ENCODE measurements around the gene SRPRB. TPM values are rescaled to one million over a fixed set of nuclear protein-coding genes. Genes with fewer than 3 reads are reported as not detected.

SRPRB gene
- total and polyA plus RNA-seq, 2 donors from 2014 or later: 47.9 to 58.8 TPM

- FAIRE-seq: no peak
- DNase-seq: no peak
- no peaks in the 10 kb centered on the region for H3K9me3 ChIP-seq (ENCODE audit: control insufficient read depth in 2 of 3, insufficient read depth in 1 of 3, low read length in 3 of 3)
- peaks cover 0 to 2% (median 0%) of the 10 kb centered on the region in 3 donors for H3K36me3 ChIP-seq (ENCODE audit: control insufficient read depth in 2 of 3, insufficient read depth in 3 of 3, low read length in 3 of 3)
- H3K27me3 ChIP-seq (ENCODE audit: control insufficient read depth, insufficient read depth, low read length): no peaks in the 10 kb centered on the region
- H3K4me3 ChIP-seq (ENCODE audit: low read length in 3 of 3): peak overlapping the region; percentile 89 to 96 (median 91)
- TF ChIP-seq, protein P1, sequence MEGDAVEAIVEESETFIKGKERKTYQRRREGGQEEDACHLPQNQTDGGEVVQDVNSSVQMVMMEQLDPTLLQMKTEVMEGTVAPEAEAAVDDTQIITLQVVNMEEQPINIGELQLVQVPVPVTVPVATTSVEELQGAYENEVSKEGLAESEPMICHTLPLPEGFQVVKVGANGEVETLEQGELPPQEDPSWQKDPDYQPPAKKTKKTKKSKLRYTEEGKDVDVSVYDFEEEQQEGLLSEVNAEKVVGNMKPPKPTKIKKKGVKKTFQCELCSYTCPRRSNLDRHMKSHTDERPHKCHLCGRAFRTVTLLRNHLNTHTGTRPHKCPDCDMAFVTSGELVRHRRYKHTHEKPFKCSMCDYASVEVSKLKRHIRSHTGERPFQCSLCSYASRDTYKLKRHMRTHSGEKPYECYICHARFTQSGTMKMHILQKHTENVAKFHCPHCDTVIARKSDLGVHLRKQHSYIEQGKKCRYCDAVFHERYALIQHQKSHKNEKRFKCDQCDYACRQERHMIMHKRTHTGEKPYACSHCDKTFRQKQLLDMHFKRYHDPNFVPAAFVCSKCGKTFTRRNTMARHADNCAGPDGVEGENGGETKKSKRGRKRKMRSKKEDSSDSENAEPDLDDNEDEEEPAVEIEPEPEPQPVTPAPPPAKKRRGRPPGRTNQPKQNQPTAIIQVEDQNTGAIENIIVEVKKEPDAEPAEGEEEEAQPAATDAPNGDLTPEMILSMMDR (IDR thresholded peaks at IDR 0.05; ENCODE audit: borderline replicate concordance, extremely low read depth, insufficient read depth): no peak
- intact Hi-C loops (cut with DNase I): no loop called here
- H3K9ac ChIP-seq (ENCODE audit: low read length in 3 of 3): peak overlapping the region in 1 of 3 donors; percentile 81
- peaks cover 0 to 6% (median 0%) of the 10 kb centered on the region in 3 donors for H3K4me1 ChIP-seq (ENCODE audit: control insufficient read depth in 2 of 3, insufficient read depth in 2 of 3, low read depth in 1 of 3, low read length in 3 of 3)
- no peak overlapping the region for H3K27ac ChIP-seq (ENCODE audit: low read depth in 2 of 2, low read length in 2 of 2)
Observed at GRCh38 chr3:133804896-133805295, 719 bp upstream of the SRPRB start.

DNA sequence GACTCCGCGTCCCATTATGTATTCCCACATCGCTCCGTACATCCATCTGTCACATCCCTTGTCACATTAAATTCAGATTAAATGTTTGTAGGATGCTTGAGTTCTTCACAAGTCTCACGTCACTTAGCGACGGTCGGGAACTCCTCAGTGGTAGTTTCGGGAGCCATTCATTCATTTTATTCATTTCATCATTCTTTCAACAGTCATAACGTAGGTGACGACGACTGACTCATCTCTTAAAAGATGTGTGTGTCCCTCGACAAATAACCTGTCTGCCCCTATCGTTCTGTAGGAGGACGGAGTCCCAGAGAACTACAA, 272 bp upstream of the SRPRB start:
- intact Hi-C loops (cut with DNase I): no loop called here
- DNase-seq: no peak
- peak overlapping the region; percentile 38 to 81 (median 42) for H3K9ac ChIP-seq (ENCODE audit: low read length in 3 of 3)
- no peaks in the 10 kb centered on the region for H3K9me3 ChIP-seq (ENCODE audit: control insufficient read depth in 2 of 3, insufficient read depth in 1 of 3, low read length in 3 of 3)
- no peak overlapping the region for H3K27ac ChIP-seq (ENCODE audit: low read depth in 2 of 2, low read length in 2 of 2)
- TF ChIP-seq, protein P1 (IDR thresholded peaks at IDR 0.05; ENCODE audit: borderline replicate concordance, extremely low read depth, insufficient read depth): no peak
- no peaks in the 10 kb centered on the region for H3K27me3 ChIP-seq (ENCODE audit: control insufficient read depth, insufficient read depth, low read length)
- H3K36me3 ChIP-seq (ENCODE audit: control insufficient read depth in 2 of 3, insufficient read depth in 3 of 3, low read length in 3 of 3): peaks cover 0 to 2% (median 0%) of the 10 kb centered on the region in 3 donors
- H3K4me3 ChIP-seq (ENCODE audit: low read length in 3 of 3): peak overlapping the region; percentile 89 to 96 (median 91)
- H3K4me1 ChIP-seq (ENCODE audit: control insufficient read depth in 2 of 3, insufficient read depth in 2 of 3, low read depth in 1 of 3, low read length in 3 of 3): peaks cover 0 to 6% (median 0%) of the 10 kb centered on the region in 3 donors
- FAIRE-seq: no peak

GRCh38 chr3:133812872-133813271, 7.3 kb downstream of the SRPRB start:
- H3K36me3 ChIP-seq (ENCODE audit: control insufficient read depth in 2 of 3, insufficient read depth in 3 of 3, low read length in 3 of 3): peaks cover 4 to 22% (median 8%) of the 10 kb centered on the region in 3 donors

More at GRCh38 chr3:133812872-133813271, 7.3 kb downstream of the SRPRB start:
- Histone ChIP-seq H3K9ac (ENCODE audit: low read length in 3 of 3) (no peak overlapping the region), H3K4me1 (ENCODE audit: control insufficient read depth in 2 of 3, insufficient read depth in 2 of 3, low read depth in 1 of 3, low read length in 3 of 3) (no peaks in the 10 kb centered on the region), H3K4me3 (ENCODE audit: low read length in 3 of 3) (no peak overlapping the region), H3K27me3 (ENCODE audit: control insufficient read depth, insufficient read depth, low read length) (no peaks in the 10 kb centered on the region), H3K27ac (ENCODE audit: low read depth in 2 of 2, low read length in 2 of 2) (no peak overlapping the region), H3K9me3 (ENCODE audit: control insufficient read depth in 2 of 3, insufficient read depth in 1 of 3, low read length in 3 of 3) (no peaks in the 10 kb centered on the region)
- intact Hi-C loops (cut with DNase I): no loop called here
- TF ChIP-seq, protein P1 (IDR thresholded peaks at IDR 0.05; ENCODE audit: borderline replicate concordance, extremely low read depth, insufficient read depth): no peak
- FAIRE-seq (no peak), DNase-seq (no peak)

Measured in kidney (tissue), 14 donors.